HepG2 (cell line): ENCODE results near the gene BCORL1. TPM values are rescaled to one million over a fixed set of nuclear protein-coding genes. Genes with fewer than 3 reads are reported as not detected.

ENCODE experiments used
- ATAC-seq: fragments of 200-7000 bp; cut with Tn5 transposase; 3 replicates; pipeline ENCODE4 v1.9.1; 2020; ENCODE audit warnings: mild to moderate bottlenecking, moderate library complexity
- BruUV-seq: library from RNA; stranded (reverse); fragments of 400-500 nt; replicated peaks from 2 replicates; lab custom pipeline; 2021; lab: Mats Ljungman, UMichigan
- CTCF ChIA-PET: fragments of 300-600 bp; formaldehyde crosslinking; extraction: SDS; loops from one replicate; lab custom pipeline; 2021; ENCODE audit warnings: low total read pairs, inconsistent platforms, low intra/inter-chr PET ratio; lab: Yijun Ruan, JAX
- POLR2A ChIA-PET: fragments of 350-600 bp; sonication (Branson Sonifier 250); formaldehyde crosslinking; loops from one replicate; lab custom pipeline; 2020; ENCODE audit warnings: antibody characterized with exemption, inconsistent platforms; lab: Yijun Ruan, JAX
- DNase-seq: peaks from one replicate; pipeline ENCODE4 v3.0.0-alpha.2; 2015; ENCODE audit warnings: low spot score
- FAIRE-seq: peaks from 3 replicates; lab custom pipeline; 2011; peaks lifted over from hg19 to GRCh38; lab: Jason Lieb, UNC
- H2AFZ ChIP-seq: one replicate; pipeline ENCODE4 v1.6.1; 2011; ENCODE audit warnings: low read length, inconsistent platforms
- H3K27ac ChIP-seq: fragments of 300-600 bp; 3 replicates; pipeline ENCODE4 v1.8.0; 2011; ENCODE audit warnings: mixed run types, mild to moderate bottlenecking, mixed read lengths, low read length, inconsistent platforms; ENCODE audit not compliant: insufficient read depth; ENCODE audit errors: extremely low read length
- H3K27me3 ChIP-seq, 2 experiments: fragments of 200-600 bp in 1 of 2; 2 replicates in 1 of 2; 3 replicates in 1 of 2; pipeline versions ENCODE4 v1.6.0 to v1.8.0; 2011; ENCODE audit warnings: low read length in 2 of 2, mild to moderate bottlenecking in 2 of 2, moderate library complexity in 2 of 2, inconsistent platforms in 1 of 2; ENCODE audit not compliant: insufficient read depth in 2 of 2, control insufficient read depth in 1 of 2
- H3K36me3 ChIP-seq, 2 experiments: fragments of 200-600 bp in 1 of 2; replicated peaks in 1 of 2; 2 replicates in 1 of 2; 3 replicates in 1 of 2; pipeline versions ENCODE4 v1.5.1 to v1.8.0; 2011; ENCODE audit warnings: low read length in 2 of 2, inconsistent platforms in 1 of 2; ENCODE audit not compliant: insufficient read depth in 2 of 2, control insufficient read depth in 1 of 2
- H3K4me1 ChIP-seq: 2 replicates; pipeline ENCODE4 v1.5.1; 2012; ENCODE audit warnings: low read length, inconsistent platforms; ENCODE audit not compliant: insufficient read depth
- H3K4me2 ChIP-seq: 2 replicates; pipeline ENCODE4 v1.6.0; 2011; ENCODE audit warnings: low read depth, low read length, inconsistent platforms
- H3K4me3 ChIP-seq, 3 experiments: fragments of 200-600 bp in 1 of 3; sonication (generic), shearing (Covaris generic) in 1 of 3; replicated peaks in 1 of 3; 2 replicates each; pipeline ENCODE4 v1.5.1; 2011 to 2016; ENCODE audit warnings: low read length in 3 of 3, inconsistent platforms in 2 of 3, low read depth in 2 of 3, mild to moderate bottlenecking in 2 of 3, control low read depth in 1 of 3, mixed read lengths in 1 of 3; ENCODE audit not compliant: insufficient read depth in 1 of 3
- H3K79me2 ChIP-seq: one replicate; pipeline ENCODE4 v1.6.1; 2011; ENCODE audit warnings: low read length, inconsistent platforms; ENCODE audit not compliant: insufficient read depth
- H3K9ac ChIP-seq: 2 replicates; pipeline ENCODE4 v1.6.0; 2011; ENCODE audit warnings: mild to moderate bottlenecking, low read depth, low read length, inconsistent platforms; ENCODE audit not compliant: insufficient read depth
- H3K9me3 ChIP-seq: 2 replicates; pipeline ENCODE4 v1.5.1; 2012; ENCODE audit warnings: mild to moderate bottlenecking, low read length
- H4K20me1 ChIP-seq: 2 replicates; pipeline ENCODE4 v1.6.0; 2011; ENCODE audit warnings: inconsistent platforms, mild to moderate bottlenecking, low read length, moderate library complexity; ENCODE audit not compliant: insufficient read depth
- AKNA ChIP-seq: sonication (generic); formaldehyde crosslinking; IDR thresholded peaks from 2 replicates; pipeline ENCODE4 v1.4.0; 2020; ENCODE audit warnings: missing genetic modification reagents, borderline replicate concordance
- ATF6 ChIP-seq: sonication (generic); formaldehyde crosslinking; conservative IDR thresholded peaks from 2 replicates; pipeline ENCODE4 v1.4.0; 2020; ENCODE audit warnings: missing genetic modification reagents
- BCL3 ChIP-seq: sonication (generic); formaldehyde crosslinking; IDR thresholded peaks from 2 replicates; pipeline ENCODE4 v1.5.1; 2020; ENCODE audit warnings: mild to moderate bottlenecking, missing genetic modification reagents, moderate library complexity
- HHEX ChIP-seq: IDR thresholded peaks from 2 replicates; pipeline ENCODE4 v1.6.1; 2016; ENCODE audit warnings: control low read depth
- IKZF5 ChIP-seq: IDR thresholded peaks from 2 replicates; pipeline ENCODE4 v1.6.1; 2018; ENCODE audit warnings: missing genetic modification reagents, mild to moderate bottlenecking, missing compliant biosample characterization
- IRF2 ChIP-seq: IDR thresholded peaks from 2 replicates; pipeline ENCODE4 v1.6.1; 2018; ENCODE audit warnings: missing genetic modification reagents, missing compliant biosample characterization
- MAFK ChIP-seq, 2 experiments: IDR thresholded peaks in 1 of 2; conservative IDR thresholded peaks in 1 of 2; 2 replicates each; pipeline ENCODE4 v1.6.1; 2011; ENCODE audit warnings: improper control_type of control experiment in 2 of 2, low read length in 2 of 2
- MEF2D ChIP-seq: sonication (generic); formaldehyde crosslinking; IDR thresholded peaks from 2 replicates; pipeline ENCODE4 v1.5.1; 2020; ENCODE audit warnings: mild to moderate bottlenecking, missing genetic modification reagents
- NFATC3 ChIP-seq: sonication (generic); formaldehyde crosslinking; IDR thresholded peaks from 2 replicates; pipeline ENCODE4 v1.5.1; 2020; ENCODE audit warnings: mild to moderate bottlenecking, missing genetic modification reagents
- NFKB2 ChIP-seq: sonication (generic); formaldehyde crosslinking; IDR thresholded peaks from 2 replicates; pipeline ENCODE4 v1.4.0; 2020; ENCODE audit warnings: missing genetic modification reagents, borderline replicate concordance
- ZFYVE20 ChIP-seq: sonication (generic); formaldehyde crosslinking; IDR thresholded peaks from 2 replicates; pipeline ENCODE4 v1.8.0; 2023; ENCODE audit warnings: low read depth, mild to moderate bottlenecking, moderate library complexity, missing genetic modification reagents, borderline replicate concordance
- ZNF33A ChIP-seq: sonication (generic); formaldehyde crosslinking; IDR thresholded peaks from 2 replicates; pipeline ENCODE4 v1.5.1; 2020; ENCODE audit warnings: missing genetic modification reagents, mild to moderate bottlenecking, moderate library complexity, borderline replicate concordance
- ZNF572 ChIP-seq: sonication (generic); formaldehyde crosslinking; IDR thresholded peaks from 2 replicates; pipeline ENCODE4 v1.5.1; 2020; ENCODE audit warnings: mild to moderate bottlenecking, missing genetic modification reagents
- ZNF607 ChIP-seq: sonication (generic); formaldehyde crosslinking; IDR thresholded peaks from 2 replicates; pipeline ENCODE4 v1.5.1; 2020; ENCODE audit warnings: missing genetic modification reagents, mild to moderate bottlenecking, borderline replicate concordance
- ZNF615 ChIP-seq: sonication (generic); formaldehyde crosslinking; IDR thresholded peaks from 2 replicates; pipeline ENCODE4 v1.5.0; 2020; ENCODE audit warnings: mild to moderate bottlenecking, missing genetic modification reagents, borderline replicate concordance
- WGBS: methylation state at CpG from one replicate; pipeline ENCODE4 v1.1.6; 2017; ENCODE audit warnings: low lambda C conversion rate; 5-methylcytosine and 5-hydroxymethylcytosine counted together
- in situ Hi-C: cut with HindIII; loops from 2 replicates; pipeline ENCODE4 v1.10.0; 2017; ENCODE audit warnings: low pct_unique_long_range_greater_than_20kb; ENCODE audit not compliant: extremely low pct_ligation_motif_present
- intact Hi-C: fragments of 100-400 bp; cut with micrococcal nuclease; formaldehyde crosslinking; loops from one replicate; pipeline ENCODE4 v1.10.0; 2022; ENCODE audit not compliant: unreplicated experiment
- polyA plus RNA-seq, 8 experiments: library from polyadenylated mRNA; depleted of rRNA in 3 of 8; stranded (reverse) in 7 of 8; unstranded in 1 of 8; fragments of >200 nt; fragmentation: Illumina TruSeq in 4 of 8; extraction: Trizol in 4 of 8; gene quantifications; 2 replicates each; pipeline versions ENCODE4 v1.2.1 to v1.2.3, GENCODE V29; 2011 to 2016; ENCODE audit warnings: low read depth in 4 of 8, missing spikeins in 1 of 8, mixed read lengths in 1 of 8; ENCODE audit not compliant: insufficient read depth in 1 of 8
- total RNA-seq, 5 experiments: library from RNA; depleted of rRNA; stranded (reverse); fragments of >200 nt; fragmentation: Illumina TruSeq; extraction: Trizol; gene quantifications; 2 replicates each; pipeline ENCODE4 v1.2.3, GENCODE V29; 2016; ENCODE audit warnings: low read depth in 1 of 5

BCORL1 gene
- total and polyA plus RNA-seq, 2 of the 13 experiments (the other 11 are each of a cell fraction or from before 2014, with no cell fraction given), result 0.67 to 1.4 TPM

GRCh38 chrX:129934952-129935351 lies 47.5 kb upstream of the BCORL1 start:
- intact Hi-C loops (loop anchor here (5.0 kb wide), 1 partner anchor 47 kb away; the partner anchor contains the start of gene BCORL1), in situ Hi-C loops (no loop called here)
- DNase-seq (no peak), FAIRE-seq (no peak), ATAC-seq (no peak)
- H3K9me3 ChIP-seq, result no peaks in the 10 kb centered on the region
- H2AFZ ChIP-seq, result no peak overlapping the region
- WGBS, result 35% methylated on average over 4 of the region's 5 CpGs
- POLR2A ChIA-PET, result no interaction called here
- no TSS peak for BruUV-seq
- no peaks in the 10 kb centered on the region for H4K20me1 ChIP-seq
- no peak overlapping the region for H3K4me2 ChIP-seq
- TF ChIP-seq NFATC3 (CRISPR knock-in tag) (no peak), MEF2D (CRISPR knock-in tag) (no peak), ZNF33A (CRISPR knock-in tag) (no peak), ZNF607 (CRISPR knock-in tag) (no peak), ZNF572 (CRISPR knock-in tag) (no peak), HHEX (CRISPR knock-in tag) (no peak), IKZF5 (CRISPR knock-in tag) (no peak), ZNF615 (CRISPR knock-in tag) (no peak), MAFK (conservative IDR thresholded peaks at IDR 0.05 in 1 of 2, IDR thresholded peaks at IDR 0.05 in 1 of 2; ENCODE audit: low read length in 2 of 2) (no peak), BCL3 (no peak), ATF6 (CRISPR knock-in tag) (no peak), IRF2 (no peak), NFKB2 (CRISPR knock-in tag) (no peak), AKNA (no peak), ZFYVE20 (no peak)
- H3K27me3 ChIP-seq, result peaks cover 0 to 9% of the 10 kb centered on the region in 2 experiments; a peak in 3 of 5 replicates
- CTCF ChIA-PET, result no interaction called here
- H3K4me1 ChIP-seq, result 0 out of 2 replicates have a peak, but pooled peaks cover 5% of the 10 kb centered on the region
- H3K36me3 ChIP-seq, result no peaks in the 10 kb centered on the region
- H3K79me2 ChIP-seq, result no peaks in the 10 kb centered on the region
- H3K9ac ChIP-seq, result no peak overlapping the region
- H3K27ac ChIP-seq, result no peak overlapping the region
- H3K4me3 ChIP-seq, result no peak overlapping the region
